ENCODE measurements around the gene BARHL1. TPM values are rescaled to one million over a fixed set of nuclear protein-coding genes. Genes with fewer than 3 reads are reported as not detected.

Gene BARHL1
- total and polyA plus RNA-seq, 2 of the 4 experiments (the other 2 are of a cell fraction), result not detected

- Histone ChIP-seq H3K56ac (ENCODE audit: extremely low read depth, insufficient read depth, low read length) (no peak overlapping the region), H2BK15ac (ENCODE audit: low read depth, low read length) (no peak overlapping the region), H4K91ac (ENCODE audit: insufficient read depth, low read depth, low read length) (no peak overlapping the region), H3K14ac (replicated peaks; ENCODE audit: low read depth, low read length) (no peak overlapping the region), H2BK20ac (ENCODE audit: low read depth, low read length) (no peak overlapping the region), H3K23ac (ENCODE audit: low read depth, low read length) (no peak overlapping the region), H2BK5ac (ENCODE audit: low read depth, low read length, poor library complexity, severe bottlenecking) (no peak overlapping the region), H2AK5ac (ENCODE audit: low read depth, low read length) (no peak overlapping the region), H4K5ac (ENCODE audit: low read depth, low read length) (no peak overlapping the region), H3K79me1 (ENCODE audit: low read depth in 1 of 2, low read length in 2 of 2) (no peaks in the 10 kb centered on the region), H3K4me1 (ENCODE audit: control insufficient read depth, insufficient read depth, low read length) (no peaks in the 10 kb centered on the region; the same call in 1 of the 2 replicates), H3K4me3 (ENCODE audit: insufficient read depth, low read depth, low read length) (no peak overlapping the region), H2AK9ac (replicated peaks; ENCODE audit: low read depth, low read length, poor library complexity) (no peak overlapping the region), H3K36me3 (ENCODE audit: control insufficient read depth, insufficient read depth, low read length) (peaks cover 6% of the 10 kb centered on the region), H3K18ac (ENCODE audit: low read depth, low read length) (no peak overlapping the region), H2BK120ac (ENCODE audit: low read depth, low read length) (no peak overlapping the region), H3K4ac (ENCODE audit: low read depth, low read length) (no peak overlapping the region), H3K9me1 (ENCODE audit: insufficient read depth, low read length) (no peaks in the 10 kb centered on the region; the same call in 1 of the 2 replicates), H3K4me2 (ENCODE audit: low read depth, low read length) (no peak overlapping the region), H3K27me3 (ENCODE audit: control insufficient read depth, insufficient read depth, low read length) (peaks cover 58% of the 10 kb centered on the region), H4K8ac (ENCODE audit: low read depth in 2 of 2, low read length in 2 of 2) (no peak overlapping the region), H4K20me1 (ENCODE audit: insufficient read depth, low read length) (peaks cover 27% of the 10 kb centered on the region), H3K9ac (ENCODE audit: low read depth, low read length) (no peak overlapping the region), H2AFZ (replicated peaks; ENCODE audit: low read length, poor library complexity) (no peak overlapping the region), H3K27ac (ENCODE audit: insufficient read depth, low read length) (no peak overlapping the region), H3K9me3 (ENCODE audit: control insufficient read depth, insufficient read depth, low read length) (no peaks in the 10 kb centered on the region)
- TF ChIP-seq RFX5 (IDR thresholded peaks at IDR 0.05; ENCODE audit: low read depth, low read length) (no peak), ELK1 (IDR thresholded peaks at IDR 0.05; ENCODE audit: borderline replicate concordance, low read depth, low read length) (no peak), POLR2A (IDR thresholded peaks at IDR 0.05; ENCODE audit: low read depth, low read length) (no peak), CEBPB (IDR thresholded peaks at IDR 0.05; ENCODE audit: low read depth, low read length) (no peak), CHD1 (IDR thresholded peaks at IDR 0.05; ENCODE audit: low read depth, low read length) (no peak), SMC3 (IDR thresholded peaks at IDR 0.05; ENCODE audit: low read depth, low read length) (no peak), MAZ (IDR thresholded peaks at IDR 0.05; ENCODE audit: borderline replicate concordance, low read depth, low read length) (no peak), RCOR1 (IDR thresholded peaks at IDR 0.05; ENCODE audit: insufficient replicate concordance, low read length) (no peak), BHLHE40 (IDR thresholded peaks at IDR 0.05; ENCODE audit: low read depth, low read length) (no peak), USF2 (IDR thresholded peaks at IDR 0.05; ENCODE audit: low read depth, low read length) (no peak), CTCF (conservative IDR thresholded peaks at IDR 0.05; ENCODE audit: low read depth, low read length) (no peak), FOS (IDR thresholded peaks at IDR 0.05; ENCODE audit: low read depth, low read length) (no peak), RAD21 (IDR thresholded peaks at IDR 0.05; ENCODE audit: low read length) (no peak), MXI1 (IDR thresholded peaks at IDR 0.05; ENCODE audit: borderline replicate concordance, low read depth, low read length) (no peak), NFE2L2 (IDR thresholded peaks at IDR 0.05; ENCODE audit: low read depth, low read length) (no peak), MAFK (IDR thresholded peaks at IDR 0.05; ENCODE audit: low read depth, low read length) (no peak)
- no CpG with 5 or more reads among the region's 6 CpGs for WGBS, 2 experiments (ENCODE audit: extremely low coverage in 2 of 2, insufficient read length in 1 of 2)
- no peak for ATAC-seq (ENCODE audit: low read depth)
- ChIA-PET CTCF (no interaction called here), POLR2A (ENCODE audit: unreplicated experiment) (no interaction called here)
- BruUV-seq (replicated peaks), result no TSS peak
- DNase-seq, result no peak
- dilution Hi-C loops (cut with HindIII; ENCODE audit: low sequenced_read_pairs, unreplicated experiment) (no loop called here), intact Hi-C loops (cut with micrococcal nuclease) (no loop called here), in situ Hi-C loops (cut with MboI; ENCODE audit: low sequenced_read_pairs) (no loop called here)
These were observed 8.8 kb downstream of the BARHL1 start for GRCh38 chr9:132591244-132591643.

Data from IMR-90 (cell line).